GM19099 (cell line): ENCODE data around the gene MAP3K21.

ENCODE experiments used
- POLR2A ChIP-seq: IDR thresholded peaks from 3 replicates; pipeline ENCODE4 v1.6.1; 2011; ENCODE audit warnings: low read depth; ENCODE audit not compliant: insufficient read length; ENCODE audit errors: extremely low read depth

MAP3K21 gene

DNA sequence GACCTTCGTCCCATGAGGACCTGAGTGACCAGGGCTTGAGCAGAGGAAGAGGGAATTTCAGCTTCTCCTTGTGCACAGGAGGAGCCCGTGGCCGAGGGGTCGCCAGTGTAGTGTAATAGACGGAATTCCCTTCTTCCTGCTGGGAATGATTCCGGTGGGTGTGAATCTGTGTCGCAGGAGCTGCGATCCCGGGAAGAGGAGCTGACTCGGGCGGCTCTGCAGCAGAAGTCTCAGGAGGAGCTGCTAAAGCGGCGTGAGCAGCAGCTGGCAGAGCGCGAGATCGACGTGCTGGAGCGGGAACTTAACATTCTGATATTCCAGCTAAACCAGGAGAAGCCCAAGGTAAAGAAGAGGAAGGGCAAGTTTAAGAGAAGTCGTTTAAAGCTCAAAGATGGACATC, 34.4 kb downstream of the MAP3K21 start:
- TF ChIP-seq POLR2A, result no peak

DNA sequence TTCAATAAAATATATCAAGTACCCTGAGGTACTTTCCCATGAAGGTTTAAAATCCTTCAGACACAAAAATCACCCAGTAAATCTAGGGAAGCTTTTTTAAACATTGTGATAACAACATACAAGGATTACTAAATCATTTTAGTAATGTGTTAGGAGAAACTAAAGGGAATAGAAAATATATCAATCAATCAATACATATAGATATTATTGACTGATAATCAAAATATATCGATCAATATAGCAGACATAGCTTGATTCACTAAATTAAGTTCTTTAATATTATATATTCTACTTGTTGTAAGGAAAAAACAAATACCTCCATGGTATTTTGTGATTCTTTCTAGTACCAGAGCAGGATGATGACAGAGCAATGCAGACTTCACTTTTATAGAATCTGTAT, 35.2 kb downstream of the MAP3K21 start:
- TF ChIP-seq POLR2A, result no peak

GRCh38 chr1:233364026-233364425, 36.5 kb downstream of the MAP3K21 start:
- no peak for TF ChIP-seq POLR2A

GRCh38 chr1:233364695-233365539, 37.4 kb downstream of the MAP3K21 start:
- no peak for TF ChIP-seq POLR2A

- no peak for TF ChIP-seq POLR2A
Observed at GRCh38 chr1:233366575-233366974, 39.1 kb downstream of the MAP3K21 start.

DNA sequence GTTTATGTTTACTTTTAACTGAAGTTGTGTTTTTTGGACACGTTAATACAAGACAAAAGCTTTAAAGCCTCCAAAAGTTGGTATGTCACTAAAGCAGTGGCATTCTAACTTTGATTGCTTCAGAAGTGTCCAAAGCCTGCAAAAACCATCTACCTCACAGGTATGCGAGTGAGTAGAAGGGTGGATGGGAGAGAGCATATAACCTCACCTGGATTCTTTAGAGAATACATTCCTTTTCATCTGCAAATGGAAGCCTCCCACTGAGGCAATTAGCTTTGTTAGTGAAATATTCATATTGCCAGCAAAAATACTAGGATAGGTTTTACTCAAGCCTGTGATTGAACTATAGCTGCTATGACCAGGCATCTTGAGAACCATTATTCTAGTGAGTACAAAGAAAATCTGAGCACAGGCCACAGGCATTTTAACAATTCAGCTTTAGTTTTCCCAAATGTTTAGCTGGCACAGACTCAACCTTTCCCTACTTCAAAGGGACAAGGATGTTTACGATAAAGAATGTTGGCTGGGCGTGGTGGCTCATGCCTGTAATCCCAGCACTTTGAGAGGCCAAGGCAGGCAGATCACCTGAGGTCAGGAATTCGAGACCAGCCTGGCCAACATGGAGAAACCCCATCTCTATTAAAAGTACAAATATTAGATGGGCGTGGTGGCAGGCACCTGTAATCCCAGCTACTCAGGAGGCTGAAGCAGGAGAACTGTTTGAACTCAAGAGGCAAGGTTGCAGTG, 39.7 kb downstream of the MAP3K21 start:
- no peak for TF ChIP-seq POLR2A

DNA sequence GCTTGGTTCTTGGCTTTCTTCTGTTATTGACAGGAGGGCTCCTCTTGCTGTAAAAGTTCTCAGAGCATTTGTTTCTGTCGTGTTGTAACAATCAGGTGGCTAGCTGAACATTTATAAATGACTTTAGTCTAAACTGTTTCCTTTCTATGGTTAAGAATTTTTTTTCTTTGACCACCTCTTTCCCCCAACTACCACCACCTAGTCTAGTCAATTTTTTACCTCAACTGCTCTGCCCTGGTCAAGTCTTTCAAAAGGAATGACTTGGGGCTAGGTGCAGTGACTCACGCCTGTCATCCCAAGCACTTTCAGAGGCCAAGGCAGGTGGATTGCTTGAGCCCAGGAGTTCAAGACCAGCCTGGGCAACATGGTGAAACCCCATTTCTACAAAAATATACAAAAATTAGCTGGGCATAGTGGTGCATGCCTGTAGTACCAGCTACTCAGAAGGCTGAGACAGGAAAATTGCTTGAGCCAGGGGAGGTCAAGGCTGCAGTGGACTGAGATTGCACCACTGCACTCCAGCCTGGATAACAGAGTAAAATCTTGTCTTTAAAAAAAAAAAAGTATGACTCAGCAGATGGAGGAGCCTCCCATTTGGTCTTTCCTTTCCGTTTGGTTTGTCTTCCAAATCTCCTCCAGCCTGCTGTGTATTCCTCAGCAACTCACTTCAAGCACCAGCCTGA, 40.7 kb downstream of the MAP3K21 start:
- no peak for TF ChIP-seq POLR2A

GRCh38 chr1:233368789-233369130, 41.2 kb downstream of the MAP3K21 start:
- no peak for TF ChIP-seq POLR2A

DNA sequence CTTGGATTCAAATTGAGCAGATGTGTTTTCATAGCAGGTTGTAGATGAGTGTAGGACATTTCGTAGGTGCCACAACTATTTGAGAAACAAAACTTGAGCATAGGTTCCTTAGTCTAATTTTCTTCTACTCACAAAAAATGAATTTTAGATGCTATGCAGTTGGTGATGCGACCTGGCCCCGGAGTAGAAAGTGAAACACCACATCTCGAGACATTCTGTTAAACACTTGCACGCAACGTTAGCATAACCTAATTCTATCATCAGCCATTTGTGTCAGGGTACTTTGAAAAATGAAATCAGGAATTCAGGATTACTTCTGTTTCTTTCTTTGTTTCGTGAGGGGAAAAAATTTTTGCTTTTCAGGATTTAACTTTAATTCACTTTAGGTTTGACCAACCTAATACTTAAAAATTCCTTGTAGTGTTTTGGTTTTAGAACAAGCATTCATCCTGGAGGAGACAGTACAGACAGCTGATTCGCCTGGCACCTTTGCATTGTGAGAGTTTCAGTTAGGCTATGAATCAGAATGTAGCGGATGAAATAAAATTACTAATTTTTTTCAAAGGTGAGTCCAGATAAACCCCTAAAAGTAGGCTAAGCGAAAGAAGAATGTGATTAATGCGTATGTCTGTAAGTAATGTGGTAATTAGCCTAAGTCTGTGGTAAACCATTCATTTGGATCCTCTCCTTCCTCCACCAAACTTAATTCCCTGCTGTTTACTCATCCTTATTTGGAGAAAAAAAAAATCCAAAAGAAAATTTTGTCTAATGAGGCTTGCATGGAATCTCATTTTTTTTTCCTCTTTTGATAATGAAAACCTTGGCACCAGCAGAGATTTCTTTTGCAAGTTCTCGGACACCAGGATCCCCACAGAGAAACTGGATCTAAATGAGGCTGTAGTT, 44.9 kb downstream of the MAP3K21 start:
- TF ChIP-seq POLR2A, result no peak

- no peak for TF ChIP-seq POLR2A
Observed at GRCh38 chr1:233373226-233373625, 45.7 kb downstream of the MAP3K21 start.

DNA sequence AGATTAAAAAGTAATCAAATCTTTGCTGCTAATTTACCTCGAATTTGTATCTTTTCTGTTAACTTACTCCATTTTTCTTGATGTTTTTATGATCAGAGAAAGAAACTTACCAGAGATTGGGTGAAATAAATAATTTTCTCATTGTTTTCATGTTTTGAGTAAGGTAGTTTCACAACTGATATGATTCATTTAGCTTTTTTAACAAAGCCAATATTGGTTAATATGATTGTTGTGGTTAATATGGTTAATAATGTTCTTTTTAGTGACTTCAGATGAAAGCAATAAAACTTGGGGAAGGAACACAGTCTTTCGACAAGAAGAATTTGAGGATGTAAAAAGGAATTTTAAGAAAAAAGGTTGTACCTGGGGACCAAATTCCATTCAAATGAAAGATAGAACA, 48.1 kb downstream of the MAP3K21 start:
- TF ChIP-seq POLR2A, result no peak

DNA sequence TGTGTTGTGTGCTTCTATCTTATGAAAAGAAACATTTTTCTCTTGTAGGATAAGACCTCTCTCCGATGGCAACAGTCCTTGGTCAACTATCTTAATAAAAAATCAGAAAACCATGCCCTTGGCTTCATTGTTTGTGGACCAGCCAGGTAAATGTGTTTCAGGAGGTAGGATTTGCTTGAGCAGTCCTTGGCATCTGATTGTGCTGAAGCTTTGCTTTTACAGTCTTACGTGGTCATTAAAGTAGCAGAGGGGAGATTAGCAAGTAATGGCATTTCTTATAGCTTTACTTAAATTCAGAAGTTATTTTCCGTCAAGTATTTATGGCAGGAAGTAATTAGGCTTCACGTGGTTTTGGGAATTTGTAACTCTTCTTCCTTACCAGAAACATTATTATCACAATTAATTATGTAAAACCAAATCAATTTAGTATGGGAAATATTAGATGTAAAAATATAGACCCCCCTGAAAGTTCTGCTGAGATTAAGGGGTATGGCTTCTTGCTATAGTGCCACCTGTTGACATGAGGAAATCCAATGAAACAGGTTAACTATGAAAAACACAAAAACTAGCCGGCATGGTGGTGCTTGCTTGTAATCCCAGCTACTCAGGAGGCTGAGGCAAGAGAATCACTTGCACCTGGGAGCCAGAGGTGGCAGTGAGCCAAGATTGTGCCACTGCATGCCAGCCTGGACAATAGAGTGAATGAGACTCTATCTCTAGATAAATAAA, 49.0 kb downstream of the MAP3K21 start:
- TF ChIP-seq POLR2A, result no peak

DNA sequence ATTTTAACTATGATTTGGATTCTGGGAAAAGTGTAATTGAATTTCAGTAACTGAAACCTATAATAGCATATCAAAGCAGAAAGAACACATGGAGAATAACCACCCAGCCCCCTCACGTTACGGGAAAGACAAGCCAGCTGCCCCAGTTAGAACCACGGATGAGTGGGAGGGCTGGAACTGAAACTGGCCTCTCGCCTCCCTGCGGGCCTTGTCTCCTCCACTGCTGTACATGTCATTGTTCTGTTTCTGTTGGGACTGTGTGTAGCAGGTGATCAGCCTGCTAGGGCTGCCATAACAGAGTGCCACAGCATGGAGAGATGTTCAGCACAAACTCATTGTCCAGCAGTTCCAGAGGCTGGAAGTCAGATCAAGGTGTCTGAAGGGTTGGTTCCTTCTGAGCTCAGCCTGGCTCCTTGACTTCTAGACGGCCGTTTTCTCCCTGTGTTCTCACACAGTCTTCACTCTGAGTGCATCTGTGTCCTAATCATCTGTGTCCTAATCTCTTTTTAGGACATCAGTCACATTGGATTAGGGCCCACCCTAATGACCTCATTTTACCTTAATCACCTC, 52.4 kb downstream of the MAP3K21 start:
- TF ChIP-seq POLR2A, result no peak

DNA sequence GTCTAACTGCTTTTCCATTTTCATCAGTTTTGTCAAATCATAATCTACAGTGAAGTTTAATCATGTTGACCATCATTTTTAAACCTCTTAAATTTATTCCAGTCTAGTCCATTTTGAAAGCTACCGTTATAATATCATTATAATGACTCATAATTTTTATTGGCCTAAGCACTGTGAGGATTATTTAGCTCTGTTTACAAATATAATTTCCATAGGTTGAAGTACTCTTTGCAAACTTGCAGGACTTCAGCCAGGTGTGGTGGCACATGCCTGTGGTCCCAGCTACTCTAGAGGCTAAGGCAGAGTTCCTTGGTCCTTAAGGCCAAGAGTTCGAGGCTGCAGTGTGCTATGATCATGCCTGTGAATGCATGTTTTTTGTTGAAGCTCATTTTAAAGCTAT, 54.3 kb downstream of the MAP3K21 start:
- no peak for TF ChIP-seq POLR2A
